GM18511 (cell line): ENCODE measurements around the gene NRARP.
A peak's percentile ranks its signal among the peaks of the same experiment; 100 is the strongest.
"Not testable (repeated sequence)": the region's sequence is repeated elsewhere in the genome, so short reads cannot be mapped to it uniquely, and the experiment has no call there.

Source experiments
- ATAC-seq: cut with Tn5 transposase; IDR thresholded peaks from one replicate; pipeline ENCODE4 v1.9.1; 2021; ENCODE audit warnings: mild to moderate bottlenecking, moderate library complexity; ENCODE audit not compliant: unreplicated experiment

The NRARP gene

GRCh38 chr9:137265496-137266161 lies 36.4 kb downstream of the NRARP start:
- no peak for ATAC-seq

- no peak for ATAC-seq
Measured at GRCh38 chr9:137264067-137264466, 38.0 kb downstream of the NRARP start.

GRCh38 chr9:137263506-137263905 lies 38.6 kb downstream of the NRARP start:
- no peak for ATAC-seq

GRCh38 chr9:137262909-137263285 lies 39.2 kb downstream of the NRARP start:
- no peak for ATAC-seq

- ATAC-seq = not testable (repeated sequence)
Measured at GRCh38 chr9:137262173-137262908, 39.7 kb downstream of the NRARP start.

GRCh38 chr9:137256856-137257255 lies 45.2 kb downstream of the NRARP start:
- no peak for ATAC-seq

- no peak for ATAC-seq
Measured at GRCh38 chr9:137256362-137256761, 45.7 kb downstream of the NRARP start.

GRCh38 chr9:137255448-137256114 lies 46.5 kb downstream of the NRARP start:
- peak; percentile 41 for ATAC-seq

- peak; percentile 78 for ATAC-seq
Measured at GRCh38 chr9:137254624-137255447, 47.2 kb downstream of the NRARP start, which contains the start of gene NELFB. Gene NELFB, plus strand, starts transcription at chr9:137255327.

- no peak for ATAC-seq
Measured at GRCh38 chr9:137253717-137254623, 48.1 kb downstream of the NRARP start.

GRCh38 chr9:137252555-137253506 lies 49.2 kb downstream of the NRARP start:
- no peak for ATAC-seq

- ATAC-seq = no peak
Measured at GRCh38 chr9:137251490-137252268, 50.4 kb downstream of the NRARP start.

- no peak for ATAC-seq
Measured at GRCh38 chr9:137251194-137251461, 50.9 kb downstream of the NRARP start, which contains the start of gene STPG3. Gene STPG3, plus strand, starts transcription at chr9:137251286. Its CDS starts 1 bp downstream, at chr9:137251287.

- ATAC-seq = no peak
Measured at GRCh38 chr9:137250329-137251193, 51.5 kb downstream of the NRARP start.
